Endothelial cell of umbilical vein (primary cell): Measurements from ENCODE around the gene CHID1. TPM values are rescaled to one million over a fixed set of nuclear protein-coding genes. Genes with fewer than 3 reads are reported as not detected.

ENCODE experiments used
- BruUV-seq: library from RNA; stranded (reverse); fragments of 400-500 nt; replicated peaks from 2 replicates; lab custom pipeline; 2021; lab: Mats Ljungman, UMichigan
- CTCF ChIA-PET: fragments of 300-600, 350-600 bp; sonication (Branson Sonifier 250); formaldehyde crosslinking; loops from one replicate; lab custom pipeline; 2021; ENCODE audit warnings: antibody characterized with exemption, inconsistent platforms; lab: Charles Lee
- POLR2A ChIA-PET: fragments of 300-600, 350-600 bp; sonication (Branson Sonifier 250); formaldehyde crosslinking; loops from one replicate; lab custom pipeline; 2021; ENCODE audit warnings: antibody characterized with exemption, inconsistent platforms; lab: Charles Lee
- DNase-seq: peaks from one replicate; pipeline ENCODE4 v3.0.0-alpha.2; 2011; ENCODE audit warnings: low read depth, low spot score
- FAIRE-seq: peaks from 2 replicates; lab custom pipeline; 2011; peaks lifted over from hg19 to GRCh38; lab: Jason Lieb, UNC
- H2AFZ ChIP-seq: 2 replicates; pipeline ENCODE4 v1.6.0; 2012; ENCODE audit warnings: low read depth, low read length, control low read depth, inconsistent platforms
- H3K27ac ChIP-seq: 2 replicates; pipeline ENCODE4 v1.5.1; 2011; ENCODE audit warnings: low read depth, mild to moderate bottlenecking, control low read depth, low read length, moderate library complexity; ENCODE audit not compliant: insufficient read depth
- H3K27me3 ChIP-seq, 2 experiments: 2 replicates each; pipeline versions ENCODE4 v1.6.0 to v1.6.1; 2011; ENCODE audit warnings: low read length in 2 of 2, mixed read lengths in 1 of 2; ENCODE audit not compliant: control insufficient read depth in 2 of 2, insufficient read depth in 2 of 2
- H3K36me3 ChIP-seq, 2 experiments: 2 replicates in 1 of 2; 3 replicates in 1 of 2; pipeline ENCODE4 v1.5.1; 2011; ENCODE audit warnings: low read length in 2 of 2, mild to moderate bottlenecking in 1 of 2, moderate library complexity in 1 of 2; ENCODE audit not compliant: control insufficient read depth in 2 of 2, insufficient read depth in 2 of 2; ENCODE audit errors: extremely low read depth in 1 of 2
- H3K4me1 ChIP-seq: 3 replicates; pipeline ENCODE4 v1.5.1; 2011; ENCODE audit warnings: mild to moderate bottlenecking, low read length; ENCODE audit not compliant: control insufficient read depth, insufficient read depth; ENCODE audit errors: extremely low read depth
- H3K4me2 ChIP-seq: 2 replicates; pipeline ENCODE4 v1.6.1; 2011; ENCODE audit warnings: low read length, control low read depth, mixed read lengths; ENCODE audit not compliant: insufficient read depth
- H3K4me3 ChIP-seq, 3 experiments: fragments of 200-600 bp in 1 of 3; sonication (generic), shearing (Covaris generic) in 1 of 3; replicated peaks in 1 of 3; 2 replicates each; pipeline ENCODE4 v1.5.1; 2011 to 2016; ENCODE audit warnings: control low read depth in 3 of 3, low read length in 3 of 3, mild to moderate bottlenecking in 2 of 3, inconsistent platforms in 1 of 3, low read depth in 1 of 3, moderate library complexity in 1 of 3; ENCODE audit not compliant: insufficient read depth in 1 of 3
- H3K79me2 ChIP-seq: 2 replicates; pipeline ENCODE4 v1.6.0; 2012; ENCODE audit warnings: low read length, inconsistent platforms; ENCODE audit not compliant: control insufficient read depth, insufficient read depth
- H3K9ac ChIP-seq: replicated peaks from 2 replicates; pipeline ENCODE3; 2011; ENCODE audit warnings: low read length, control low read depth; ENCODE audit not compliant: insufficient read depth; ENCODE audit errors: extremely low read depth
- H3K9me1 ChIP-seq: replicated peaks from 3 replicates; pipeline ENCODE4 v1.6.0; 2011; ENCODE audit warnings: mild to moderate bottlenecking, low read length; ENCODE audit not compliant: control insufficient read depth, insufficient read depth; ENCODE audit errors: extremely low read depth
- H3K9me3 ChIP-seq: replicated peaks from 2 replicates; pipeline ENCODE4 v1.5.1; 2012; ENCODE audit warnings: low read length, inconsistent platforms; ENCODE audit not compliant: control insufficient read depth, insufficient read depth
- H4K20me1 ChIP-seq: replicated peaks from 2 replicates; pipeline ENCODE3; 2011; ENCODE audit warnings: mild to moderate bottlenecking, low read length; ENCODE audit not compliant: control insufficient read depth, insufficient read depth; ENCODE audit errors: extremely low read depth
- FOS ChIP-seq: IDR thresholded peaks from 2 replicates; pipeline ENCODE4 v1.6.1; 2011; ENCODE audit warnings: mild to moderate bottlenecking, low read length, moderate library complexity, borderline replicate concordance; ENCODE audit not compliant: insufficient read depth
- GATA2 ChIP-seq: IDR thresholded peaks from 2 replicates; pipeline ENCODE4 v1.7.0; 2011; ENCODE audit warnings: low read depth, mild to moderate bottlenecking, moderate library complexity, mixed read lengths, low read length; ENCODE audit not compliant: insufficient read length, insufficient read depth
- JUN ChIP-seq: IDR thresholded peaks from 2 replicates; pipeline ENCODE4 v1.6.1; 2011; ENCODE audit warnings: borderline replicate concordance, low read depth; ENCODE audit not compliant: insufficient read length, insufficient read depth
- MAX ChIP-seq: IDR thresholded peaks from 2 replicates; pipeline ENCODE4 v1.6.1; 2011; ENCODE audit not compliant: insufficient read depth, insufficient read length
- MYC ChIP-seq: IDR thresholded peaks from one replicate; pipeline ENCODE4 v1.6.1; 2011; ENCODE audit warnings: mild to moderate bottlenecking, low read depth, low read length
- POLR2A ChIP-seq: IDR thresholded peaks from 2 replicates; pipeline ENCODE4 v1.6.1; 2012; ENCODE audit warnings: low read depth, mild to moderate bottlenecking, control low read depth, low read length
- POLR2AphosphoS5 ChIP-seq: IDR thresholded peaks from 2 replicates; pipeline ENCODE4 v1.6.1; 2012; ENCODE audit warnings: low read depth, mild to moderate bottlenecking, control low read depth, low read length, moderate library complexity; ENCODE audit not compliant: insufficient read depth
- dilution Hi-C: fragments of 300-500 bp; cut with MboI; formaldehyde crosslinking; loops from one replicate; pipeline ENCODE4 v1.15.0; 2019; ENCODE audit warnings: low sequenced_read_pairs; ENCODE audit not compliant: extremely low pct_ligation_motif_present
- intact Hi-C: fragments of 100-400 bp; cut with micrococcal nuclease; formaldehyde crosslinking; loops from one replicate; pipeline ENCODE4 v1.10.0; 2022
- polyA plus RNA-seq, 4 experiments: library from polyadenylated mRNA; depleted of rRNA in 3 of 4; stranded (reverse) in 3 of 4; unstranded in 1 of 4; fragments of >200 nt; gene quantifications; 2 replicates each; pipeline versions ENCODE4 v1.2.1 to v1.2.3, GENCODE V29; 2011 to 2012; ENCODE audit warnings: missing spikeins in 1 of 4
- total RNA-seq: library from RNA; stranded (reverse); gene quantifications from 2 replicates; pipeline ENCODE4 v1.2.3, GENCODE V29; 2021

CHID1 gene
- total and polyA plus RNA-seq, 2 donors (not counting 3 experiments of a cell fraction or from before 2014, with no cell fraction given), result 89.8 to 107 TPM

GRCh38 chr11:926341-926916 is 15.8 kb upstream of the CHID1 start:
- Histone ChIP-seq H3K27me3 (no peaks in the 10 kb centered on the region), H3K79me2 (peaks cover 36% of the 10 kb centered on the region), H2AFZ (no peak overlapping the region), H4K20me1 (peaks cover 2% of the 10 kb centered on the region), H3K4me1 (peaks cover 25% of the 10 kb centered on the region), H3K36me3 (peaks cover 0 to 2% of the 10 kb centered on the region in 2 experiments), H3K9me1 (no peaks in the 10 kb centered on the region), H3K9me3 (no peaks in the 10 kb centered on the region), H3K27ac (peak overlapping the region; percentile 56), H3K4me2 (peak overlapping the region; percentile 85), H3K4me3 (peak overlapping the region; percentile 32 to 73 (median 67)), H3K9ac (peak overlapping the region; percentile 54)
- peak; percentile 97 for FAIRE-seq
- CTCF ChIA-PET, result interaction anchor here (2.8 kb wide), 1 partner anchor 125 kb away, joined by 13 read pairs; no protein-coding TSS in a partner anchor
- intact Hi-C loops, result no loop called here
- BruUV-seq, result no TSS peak
- dilution Hi-C loops, result no loop called here
- POLR2A ChIA-PET, result no interaction called here
- TF ChIP-seq FOS, result peak; percentile 76
- TF ChIP-seq MAX, result no peak
- TF ChIP-seq JUN, result peak; percentile 85
- peak; percentile 52 for TF ChIP-seq POLR2AphosphoS5
- TF ChIP-seq GATA2, result peak; percentile 91
- TF ChIP-seq MYC, result no peak
- TF ChIP-seq POLR2A, result peak; percentile 64
- peak; percentile 85 for DNase-seq
